CD14-positive monocyte (primary cell): ENCODE results near the gene LEMD1. TPM values are rescaled to one million over a fixed set of nuclear protein-coding genes. Genes with fewer than 3 reads are reported as not detected.
A peak's percentile ranks its signal among the peaks of the same experiment; 100 is the strongest.

Source experiments
- DNase-seq, 3 donors: peaks; one replicate each; pipeline ENCODE4 v3.0.0-alpha.2; 2011 to 2022
- H2AFZ ChIP-seq: 2 replicates; pipeline ENCODE4 v1.6.0; 2012; ENCODE audit warnings: mild to moderate bottlenecking, low read depth, low read length, inconsistent platforms; ENCODE audit not compliant: insufficient read depth, poor library complexity, severe bottlenecking
- H3K27ac ChIP-seq, 2 donors: 1 replicate in 1 of 2; 2 replicates in 1 of 2; pipeline ENCODE4 v1.5.1; 2012 to 2013; ENCODE audit warnings: low read length in 2 of 2, control low read depth in 1 of 2, inconsistent platforms in 1 of 2, low read depth in 1 of 2, mild to moderate bottlenecking in 1 of 2
- H3K27me3 ChIP-seq, 2 donors: one replicate each; pipeline versions ENCODE4 v1.6.0 to v1.6.1; 2011 to 2013; ENCODE audit warnings: low read length in 2 of 2; ENCODE audit not compliant: control insufficient read depth in 2 of 2, insufficient read depth in 2 of 2
- H3K36me3 ChIP-seq, 2 donors: replicated peaks in 1 of 2; 1 replicate in 1 of 2; 2 replicates in 1 of 2; pipeline versions ENCODE4 v1.5.1 to v1.6.1; 2012 to 2013; ENCODE audit warnings: low read length in 2 of 2, control low read depth in 1 of 2, inconsistent platforms in 1 of 2, mild to moderate bottlenecking in 1 of 2; ENCODE audit not compliant: insufficient read depth in 2 of 2, control insufficient read depth in 1 of 2
- H3K4me1 ChIP-seq, 2 donors: 1 replicate in 1 of 2; 2 replicates in 1 of 2; pipeline versions ENCODE4 v1.5.1 to v1.6.1; 2012 to 2013; ENCODE audit warnings: low read length in 2 of 2, control low read depth in 1 of 2, inconsistent platforms in 1 of 2, mild to moderate bottlenecking in 1 of 2, moderate library complexity in 1 of 2; ENCODE audit not compliant: insufficient read depth in 2 of 2, control insufficient read depth in 1 of 2
- H3K4me2 ChIP-seq: replicated peaks from 2 replicates; pipeline ENCODE3; 2012; ENCODE audit warnings: low read length, moderate library complexity, mild to moderate bottlenecking; ENCODE audit not compliant: poor library complexity, severe bottlenecking; ENCODE audit errors: extremely low read depth
- H3K4me3 ChIP-seq, 3 experiments: fragments of 200-600 bp in 1 of 3; sonication (generic) in 1 of 3; replicated peaks in 1 of 3; 1 replicate in 2 of 3; 2 replicates in 1 of 3; pipeline ENCODE4 v1.5.1; 2011 to 2013; ENCODE audit warnings: low read length in 3 of 3, mild to moderate bottlenecking in 3 of 3, control low read depth in 2 of 3, low read depth in 2 of 3, inconsistent platforms in 1 of 3, moderate library complexity in 1 of 3
- H3K79me2 ChIP-seq: 2 replicates; pipeline ENCODE4 v1.6.0; 2012; ENCODE audit warnings: mild to moderate bottlenecking, control low read depth, inconsistent platforms, low read length, moderate library complexity; ENCODE audit not compliant: insufficient read depth
- H3K9ac ChIP-seq: 2 replicates; pipeline ENCODE4 v1.6.0; 2017; ENCODE audit warnings: low read length, mild to moderate bottlenecking; ENCODE audit not compliant: insufficient read depth, poor library complexity, severe bottlenecking
- H3K9me3 ChIP-seq, 2 donors: replicated peaks in 1 of 2; 1 replicate in 1 of 2; 2 replicates in 1 of 2; pipeline versions ENCODE4 v1.5.1 to v1.6.1; 2012 to 2013; ENCODE audit warnings: low read length in 2 of 2, control low read depth in 1 of 2; ENCODE audit not compliant: control insufficient read depth in 1 of 2, insufficient read depth in 1 of 2
- H4K20me1 ChIP-seq: 2 replicates; pipeline ENCODE4 v1.6.0; 2012; ENCODE audit warnings: mild to moderate bottlenecking, low read length, control low read depth, moderate library complexity; ENCODE audit not compliant: insufficient read depth
- H3K27ac Mint-ChIP-seq, 7 donors: one replicate each; pipeline ENCODE4 v1.8.0; 2020; ENCODE audit warnings: mild to moderate bottlenecking in 7 of 7, mixed read lengths in 7 of 7, moderate library complexity in 6 of 7, inconsistent platforms in 2 of 7
- H3K27me3 Mint-ChIP-seq, 3 donors: one replicate each; pipeline ENCODE4 v1.8.0; 2021 to 2022; ENCODE audit warnings: low read depth in 3 of 3, mild to moderate bottlenecking in 3 of 3, mixed read lengths in 3 of 3, moderate library complexity in 3 of 3, inconsistent platforms in 1 of 3
- H3K36me3 Mint-ChIP-seq, 2 donors: one replicate each; pipeline ENCODE4 v1.8.0; 2020; ENCODE audit warnings: mixed read lengths in 2 of 2, inconsistent platforms in 1 of 2, mild to moderate bottlenecking in 1 of 2
- H3K4me1 Mint-ChIP-seq: one replicate; pipeline ENCODE4 v1.8.0; 2020; ENCODE audit warnings: mild to moderate bottlenecking, mixed read lengths
- H3K4me3 Mint-ChIP-seq, 2 donors: one replicate each; pipeline ENCODE4 v1.8.0; 2020; ENCODE audit warnings: mild to moderate bottlenecking in 2 of 2, mixed read lengths in 2 of 2, moderate library complexity in 1 of 2
- H3K9me3 Mint-ChIP-seq, 7 donors: one replicate each; pipeline ENCODE4 v1.8.0; 2020 to 2022; ENCODE audit warnings: mixed read lengths in 7 of 7, mild to moderate bottlenecking in 6 of 7, moderate library complexity in 6 of 7, inconsistent platforms in 2 of 7
- CTCF ChIP-seq: fragments of 200-600 bp; IDR thresholded peaks from one replicate; pipeline ENCODE4 v1.8.0; 2022; ENCODE audit warnings: antibody characterized with exemption, mild to moderate bottlenecking
- WGBS: methylation state at CpG from one replicate; pipeline ENCODE4 v1.1.5; 2013; ENCODE audit warnings: missing lambda C conversion rate; ENCODE audit not compliant: insufficient coverage; 5-methylcytosine and 5-hydroxymethylcytosine counted together
- intact Hi-C, 2 donors: fragments of 100-400 bp; cut with micrococcal nuclease; formaldehyde crosslinking; loops; one replicate each; pipeline versions ENCODE4 v1.15.0 to v1.15.1; 2023
- polyA plus RNA-seq, 3 donors: library from polyadenylated mRNA; depleted of rRNA in 1 of 3; unstranded in 2 of 3; stranded (reverse) in 1 of 3; fragments of 300-500 nt in 2 of 3; fragments of >200 nt in 1 of 3; fragmentation: Illumina TruSeq in 2 of 3; gene quantifications; 1 replicate in 2 of 3; 2 replicates in 1 of 3; pipeline ENCODE4 v1.2.3, GENCODE V29; 2012 to 2021

LEMD1 gene
- polyA plus RNA-seq, 3 donors: not detected

GRCh38 chr1:205353191-205353590, 68.7 kb downstream of the LEMD1 start:
- H3K36me3 ChIP-seq: no peaks in the 10 kb centered on the region
- Mint-ChIP-seq H3K27ac (peak overlapping the region in 1 of 7 donors; percentile 17), H3K4me1 (peaks cover 14% of the 10 kb centered on the region), H3K4me3 (no peak overlapping the region), H3K36me3 (no peaks in the 10 kb centered on the region), H3K27me3 (peaks cover 3 to 21% (median 12%) of the 10 kb centered on the region in 3 donors), H3K9me3 (no peaks in the 10 kb centered on the region)
- no peak overlapping the region for H2AFZ ChIP-seq
- no peak overlapping the region for H3K4me2 ChIP-seq
- intact Hi-C loops: no loop called here
- H3K27me3 ChIP-seq: no peaks in the 10 kb centered on the region
- H3K9ac ChIP-seq: no peak overlapping the region
- no peak for DNase-seq
- no peaks in the 10 kb centered on the region for H3K79me2 ChIP-seq
- no peak overlapping the region for H3K27ac ChIP-seq
- no peaks in the 10 kb centered on the region for H3K9me3 ChIP-seq
- H3K4me1 ChIP-seq: peaks cover 3 to 4% of the 10 kb centered on the region in 2 donors
- no peaks in the 10 kb centered on the region for H4K20me1 ChIP-seq
- TF ChIP-seq CTCF: no peak
- no CpG with 5 or more reads among the region's 4 CpGs for WGBS
- no peak overlapping the region for H3K4me3 ChIP-seq

GRCh38 chr1:205351984-205352713, 69.7 kb downstream of the LEMD1 start:
- Histone ChIP-seq H3K4me2 (no peak overlapping the region), H3K27ac (no peak overlapping the region), H3K4me3 (no peak overlapping the region), H3K9me3 (no peaks in the 10 kb centered on the region), H3K27me3 (peaks cover 0 to 1% of the 10 kb centered on the region in 2 donors), H2AFZ (no peak overlapping the region), H3K79me2 (no peaks in the 10 kb centered on the region), H3K36me3 (no peaks in the 10 kb centered on the region), H4K20me1 (no peaks in the 10 kb centered on the region), H3K9ac (peak overlapping the region; percentile 2), H3K4me1 (peaks cover 3 to 4% of the 10 kb centered on the region in 2 donors)
- no peak for DNase-seq
- no peak overlapping the region for H3K4me3 Mint-ChIP-seq
- WGBS: over 99% methylated on average over 8 of the region's 11 CpGs
- intact Hi-C loops: no loop called here
- peaks cover 14% of the 10 kb centered on the region for H3K4me1 Mint-ChIP-seq
- H3K36me3 Mint-ChIP-seq: no peaks in the 10 kb centered on the region
- no peak overlapping the region for H3K27ac Mint-ChIP-seq
- H3K27me3 Mint-ChIP-seq: peaks cover 7 to 20% (median 8%) of the 10 kb centered on the region in 3 donors
- H3K9me3 Mint-ChIP-seq: no peaks in the 10 kb centered on the region
- no peak for TF ChIP-seq CTCF
